GM12864 (cell line): ENCODE data around the gene DNTTIP2.
"Not testable (repeated sequence)": the region's sequence is repeated elsewhere in the genome, so short reads cannot be mapped to it uniquely, and the experiment has no call there.

ENCODE experiments used
- DNase-seq: peaks from one replicate; pipeline ENCODE4 v3.0.0-alpha.2; 2011; ENCODE audit warnings: low read depth
- H3K4me3 ChIP-seq: 2 replicates; pipeline ENCODE4 v1.5.1; 2011; ENCODE audit warnings: mild to moderate bottlenecking, low read depth, low read length, control low read depth
- CTCF ChIP-seq: IDR thresholded peaks from 2 replicates; pipeline ENCODE4 v1.5.1; 2011; ENCODE audit warnings: low read depth, mild to moderate bottlenecking, moderate library complexity, low read length, control low read depth, inconsistent platforms; ENCODE audit errors: missing control alignments

DNTTIP2 gene

GRCh38 chr1:93864175-93864574 is 14.8 kb downstream of the DNTTIP2 start:
- no peak overlapping the region for H3K4me3 ChIP-seq
- DNase-seq: no peak
- no peak for TF ChIP-seq CTCF

DNA sequence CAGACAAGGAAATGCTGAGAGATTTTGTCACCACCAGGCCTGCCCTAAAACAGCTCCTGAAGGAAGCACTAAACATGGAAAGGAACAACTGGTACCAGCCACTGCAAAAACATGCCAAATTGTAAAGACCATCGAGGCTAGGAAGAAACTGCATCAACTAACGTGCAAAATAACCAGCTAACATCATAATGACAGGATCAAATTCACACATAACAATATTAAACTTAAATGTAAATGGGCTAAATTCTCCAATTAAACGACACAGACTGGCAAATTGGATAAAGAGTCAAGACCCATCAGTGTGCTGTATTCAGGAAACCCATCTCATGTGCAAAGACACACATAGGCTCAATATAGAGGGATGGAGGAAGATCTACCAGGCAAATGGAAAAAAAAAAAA is 21.4 kb downstream of the DNTTIP2 start:
- H3K4me3 ChIP-seq, DNase-seq: not testable (repeated sequence)

DNA sequence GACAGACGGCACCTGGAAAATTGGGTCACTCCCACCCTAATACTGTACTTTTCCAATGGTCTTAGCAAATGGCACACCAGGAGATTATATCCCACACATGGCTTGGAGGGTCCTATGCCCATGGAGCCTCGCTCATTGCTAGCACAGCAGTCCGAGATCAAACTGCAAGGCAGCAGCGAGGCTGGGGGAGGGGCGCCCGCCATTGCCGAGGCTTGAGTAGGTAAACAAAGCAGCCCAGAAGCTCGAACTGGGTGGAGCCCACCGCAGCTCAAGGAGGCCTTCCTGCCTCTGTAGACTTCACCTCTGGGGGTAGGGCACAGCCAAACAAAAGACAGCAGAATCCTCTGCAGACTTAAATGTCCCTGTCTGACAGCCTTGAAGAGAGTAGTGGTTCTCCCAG is 23.0 kb downstream of the DNTTIP2 start:
- not testable (repeated sequence) for DNase-seq, H3K4me3 ChIP-seq

- H3K4me3 ChIP-seq: no peak overlapping the region
- no peak for TF ChIP-seq CTCF
- DNase-seq: no peak
Measured at GRCh38 chr1:93853940-93854339, 25.1 kb downstream of the DNTTIP2 start.

- H3K4me3 ChIP-seq: no peak overlapping the region
- TF ChIP-seq CTCF: no peak
- DNase-seq: no peak
Measured at GRCh38 chr1:93851878-93852277, 27.1 kb downstream of the DNTTIP2 start.

- TF ChIP-seq CTCF: no peak
- H3K4me3 ChIP-seq: no peak overlapping the region
- DNase-seq: no peak
Measured at GRCh38 chr1:93851327-93851712, 27.7 kb downstream of the DNTTIP2 start.

DNA sequence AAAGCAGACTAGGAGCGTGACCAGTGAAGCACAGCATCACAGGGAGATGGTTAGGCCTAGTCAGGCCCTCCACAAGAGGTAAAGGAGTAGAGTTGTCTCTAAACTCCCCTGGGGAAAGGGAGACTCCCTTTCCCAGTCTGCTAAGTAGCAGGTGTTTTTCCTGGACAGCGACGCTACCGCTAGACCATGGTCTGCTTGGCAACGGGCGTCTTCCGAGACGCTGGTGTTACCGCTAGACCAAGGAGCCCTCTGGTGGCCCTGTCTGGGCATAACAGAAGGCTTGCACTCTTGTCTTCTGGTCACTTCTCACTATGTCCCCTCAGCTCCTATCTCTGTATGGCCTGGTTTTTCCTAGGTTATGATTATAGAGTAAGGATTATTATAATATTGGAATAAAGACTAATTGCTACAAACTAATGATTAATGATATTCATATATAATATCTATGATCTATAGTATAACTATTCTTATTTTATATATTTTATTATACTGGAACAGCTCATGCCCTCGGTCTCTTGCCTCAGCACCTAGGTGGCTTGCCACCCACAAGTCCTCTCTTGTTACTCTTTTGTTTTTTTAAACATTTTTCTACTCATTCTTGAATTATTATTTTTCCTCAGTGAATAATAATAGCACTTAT is 28.2 kb downstream of the DNTTIP2 start:
- not testable (repeated sequence) for H3K4me3 ChIP-seq, DNase-seq
- peak; percentile 51 for TF ChIP-seq CTCF

GRCh38 chr1:93848350-93848883 is 30.6 kb downstream of the DNTTIP2 start:
- peak overlapping the region; percentile 75; the same call in 1 of the 2 replicates for H3K4me3 ChIP-seq
- no peak for TF ChIP-seq CTCF
- DNase-seq: no peak
